Natural killer cell (primary cell): Measurements from ENCODE around the gene UBA7. TPM values are rescaled to one million over a fixed set of nuclear protein-coding genes. Genes with fewer than 3 reads are reported as not detected.
"Not testable (repeated sequence)": the region's sequence is repeated elsewhere in the genome, so short reads cannot be mapped to it uniquely, and the experiment has no call there.

Source experiments
- ATAC-seq, 3 donors: fragments of 150-1000 bp in 2 of 3; fragments of 200-7000 bp in 1 of 3; cut with Tn5 transposase; 1 replicate in 1 of 3; 2 replicates in 2 of 3; pipeline ENCODE4 v1.10.0; 2021; ENCODE audit warnings: mild to moderate bottlenecking in 2 of 3, moderate library complexity in 2 of 3
- DNase-seq, 2 donors: peaks; one replicate each; pipeline versions ENCODE4 v3.0.0 to v3.0.0-alpha.2; 2013 to 2021; ENCODE audit warnings: mixed read lengths in 1 of 2
- H3K27ac ChIP-seq: one replicate; pipeline ENCODE4 v1.5.1; 2013; ENCODE audit warnings: mild to moderate bottlenecking, low read length
- H3K27me3 ChIP-seq: one replicate; pipeline ENCODE4 v1.6.1; 2013; ENCODE audit warnings: low read length; ENCODE audit not compliant: control insufficient read depth, insufficient read depth
- H3K36me3 ChIP-seq: one replicate; pipeline ENCODE4 v1.6.1; 2013; ENCODE audit warnings: low read length; ENCODE audit not compliant: control insufficient read depth, insufficient read depth
- H3K4me1 ChIP-seq: one replicate; pipeline ENCODE4 v1.6.1; 2013; ENCODE audit warnings: low read length; ENCODE audit not compliant: control insufficient read depth, insufficient read depth
- H3K4me3 ChIP-seq: one replicate; pipeline ENCODE4 v1.5.1; 2013; ENCODE audit warnings: low read length
- H3K9me3 ChIP-seq: one replicate; pipeline ENCODE4 v1.6.1; 2013; ENCODE audit warnings: low read length; ENCODE audit not compliant: control insufficient read depth, insufficient read depth
- H3K27ac Mint-ChIP-seq, 2 donors: one replicate each; pipeline ENCODE4 v1.8.0; 2022; ENCODE audit warnings: mild to moderate bottlenecking in 2 of 2, mixed read lengths in 2 of 2, moderate library complexity in 1 of 2
- H3K27me3 Mint-ChIP-seq, 2 donors: one replicate each; pipeline ENCODE4 v1.8.0; 2022; ENCODE audit warnings: low read depth in 2 of 2, mixed read lengths in 2 of 2
- H3K36me3 Mint-ChIP-seq: one replicate; pipeline ENCODE4 v1.8.0; 2022; ENCODE audit warnings: mixed read lengths
- H3K4me1 Mint-ChIP-seq, 2 donors: one replicate each; pipeline ENCODE4 v1.8.0; 2022; ENCODE audit warnings: mixed read lengths in 2 of 2
- H3K4me3 Mint-ChIP-seq: one replicate; pipeline ENCODE4 v1.8.0; 2022; ENCODE audit warnings: mild to moderate bottlenecking, moderate library complexity, mixed read lengths
- H3K9me3 Mint-ChIP-seq, 2 donors: one replicate each; pipeline ENCODE4 v1.8.0; 2022; ENCODE audit warnings: mixed read lengths in 2 of 2
- WGBS: methylation state at CpG from one replicate; pipeline ENCODE4 v1.1.7; 2013; ENCODE audit warnings: missing lambda C conversion rate; ENCODE audit not compliant: insufficient coverage; 5-methylcytosine and 5-hydroxymethylcytosine counted together
- intact Hi-C: fragments of 100-400 bp; cut with micrococcal nuclease; formaldehyde crosslinking; loops from one replicate; pipeline ENCODE4 v1.14.2; 2022
- total RNA-seq, 4 donors: library from RNA; stranded (reverse); fragments of 120-200 nt in 1 of 4; gene quantifications; one replicate each; pipeline versions ENCODE4 v1.2.3 to v1.2.4, GENCODE V29; 2013 to 2022
- TF ChIP-seq, protein P1 (sequence below): fragments of 200-600 bp; IDR thresholded peaks from one replicate; pipeline ENCODE4 v1.8.0; 2022; ENCODE audit warnings: antibody characterized with exemption

UBA7 gene
- total RNA-seq, 3 donors from 2014 or later (not counting 1 experiment from before 2014, with no cell fraction given): 283 to 358 (median 336) TPM

DNA sequence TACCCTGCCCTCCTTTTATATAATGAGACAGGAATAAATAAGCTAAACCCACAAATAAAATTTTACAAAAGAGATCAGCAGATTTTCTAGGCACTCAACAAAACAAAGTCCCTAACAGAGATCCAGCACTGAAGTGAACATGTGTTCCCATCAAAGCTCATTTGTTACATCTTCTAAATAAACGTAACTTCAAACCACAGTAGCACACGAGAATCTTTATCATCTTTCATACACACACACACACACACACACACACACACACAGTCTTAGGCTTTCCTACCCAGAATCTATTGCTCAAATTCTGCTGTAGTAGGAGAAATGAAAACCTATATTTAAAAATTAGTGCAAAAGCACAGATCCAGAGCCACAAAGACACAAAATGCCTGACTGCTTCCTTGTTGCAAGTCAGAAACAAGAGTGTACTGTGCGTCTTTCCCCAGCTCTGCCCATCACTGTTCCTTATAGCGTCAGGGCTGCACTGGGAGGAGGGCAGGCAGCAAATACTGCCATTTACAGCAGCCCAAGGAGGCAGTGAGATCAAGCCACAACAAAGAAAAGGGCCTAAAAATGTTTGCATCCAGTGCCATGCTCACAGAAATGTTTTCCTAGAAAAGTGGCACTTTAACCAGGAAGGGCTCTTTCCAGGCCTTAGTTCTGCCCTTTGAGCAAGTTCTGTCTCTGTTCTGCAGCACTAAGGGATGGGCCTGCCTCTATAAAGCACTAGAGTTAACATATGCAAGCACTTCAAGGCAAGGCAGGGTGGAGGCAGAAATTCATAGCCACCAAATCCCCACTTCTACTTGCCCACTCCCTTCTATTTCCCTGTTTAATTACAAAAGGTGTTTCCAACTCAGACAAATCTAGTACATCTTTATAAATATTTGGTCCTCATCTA is 33.4 kb downstream of the UBA7 start:
- peaks cover 27 to 35% of the 10 kb centered on the region in 2 donors for H3K4me1 Mint-ChIP-seq
- Histone ChIP-seq H3K27me3 (no peaks in the 10 kb centered on the region), H3K27ac (no peak overlapping the region), H3K4me3 (no peak overlapping the region), H3K4me1 (peaks cover 23% of the 10 kb centered on the region), H3K36me3 (peaks cover 8% of the 10 kb centered on the region), H3K9me3 (no peaks in the 10 kb centered on the region)
- H3K36me3 Mint-ChIP-seq: no peaks in the 10 kb centered on the region
- 74% methylated on average over 3 of the region's 4 CpGs for WGBS
- peak overlapping the region; percentile 35 for H3K4me3 Mint-ChIP-seq
- intact Hi-C loops: no loop called here
- TF ChIP-seq, protein P1, sequence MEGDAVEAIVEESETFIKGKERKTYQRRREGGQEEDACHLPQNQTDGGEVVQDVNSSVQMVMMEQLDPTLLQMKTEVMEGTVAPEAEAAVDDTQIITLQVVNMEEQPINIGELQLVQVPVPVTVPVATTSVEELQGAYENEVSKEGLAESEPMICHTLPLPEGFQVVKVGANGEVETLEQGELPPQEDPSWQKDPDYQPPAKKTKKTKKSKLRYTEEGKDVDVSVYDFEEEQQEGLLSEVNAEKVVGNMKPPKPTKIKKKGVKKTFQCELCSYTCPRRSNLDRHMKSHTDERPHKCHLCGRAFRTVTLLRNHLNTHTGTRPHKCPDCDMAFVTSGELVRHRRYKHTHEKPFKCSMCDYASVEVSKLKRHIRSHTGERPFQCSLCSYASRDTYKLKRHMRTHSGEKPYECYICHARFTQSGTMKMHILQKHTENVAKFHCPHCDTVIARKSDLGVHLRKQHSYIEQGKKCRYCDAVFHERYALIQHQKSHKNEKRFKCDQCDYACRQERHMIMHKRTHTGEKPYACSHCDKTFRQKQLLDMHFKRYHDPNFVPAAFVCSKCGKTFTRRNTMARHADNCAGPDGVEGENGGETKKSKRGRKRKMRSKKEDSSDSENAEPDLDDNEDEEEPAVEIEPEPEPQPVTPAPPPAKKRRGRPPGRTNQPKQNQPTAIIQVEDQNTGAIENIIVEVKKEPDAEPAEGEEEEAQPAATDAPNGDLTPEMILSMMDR: no peak
- no peak for DNase-seq
- H3K27ac Mint-ChIP-seq: peak overlapping the region; percentile 11 to 57
- H3K9me3 Mint-ChIP-seq: no peaks in the 10 kb centered on the region
- no peak for ATAC-seq
- no peaks in the 10 kb centered on the region for H3K27me3 Mint-ChIP-seq

- no peaks in the 10 kb centered on the region for H3K27me3 ChIP-seq
- H3K9me3 ChIP-seq: no peaks in the 10 kb centered on the region
- H3K9me3 Mint-ChIP-seq: no peaks in the 10 kb centered on the region
- intact Hi-C loops: no loop called here
- H3K4me1 Mint-ChIP-seq: peaks cover 28 to 37% of the 10 kb centered on the region in 2 donors
- H3K27me3 Mint-ChIP-seq: no peaks in the 10 kb centered on the region
- peaks cover 15% of the 10 kb centered on the region for H3K4me1 ChIP-seq
- H3K36me3 Mint-ChIP-seq: no peaks in the 10 kb centered on the region
- ATAC-seq (no peak), DNase-seq (no peak)
- H3K27ac Mint-ChIP-seq: peak overlapping the region; percentile 51 to 57
- peaks cover 8% of the 10 kb centered on the region for H3K36me3 ChIP-seq
- H3K4me3 ChIP-seq: no peak overlapping the region
- peak overlapping the region; percentile 35 for H3K4me3 Mint-ChIP-seq
- TF ChIP-seq, protein P1: no peak
- WGBS: 96% methylated on average over 3 of the region's 5 CpGs
- H3K27ac ChIP-seq: no peak overlapping the region
Measured at GRCh38 chr3:49779358-49780079, 34.2 kb downstream of the UBA7 start.

GRCh38 chr3:49776101-49776500 is 37.7 kb downstream of the UBA7 start:
- ATAC-seq: not testable (repeated sequence)
- peaks cover 30 to 33% of the 10 kb centered on the region in 2 donors for H3K4me1 Mint-ChIP-seq

GRCh38 chr3:49775538-49775937 is 38.2 kb downstream of the UBA7 start:
- no peak for ATAC-seq
- H3K27me3 Mint-ChIP-seq: no peaks in the 10 kb centered on the region
- peaks cover 26 to 27% of the 10 kb centered on the region in 2 donors for H3K4me1 Mint-ChIP-seq

More at GRCh38 chr3:49776101-49776500, 37.7 kb downstream of the UBA7 start:
- H3K36me3 ChIP-seq, H3K27me3 ChIP-seq, H3K4me3 Mint-ChIP-seq, H3K27ac Mint-ChIP-seq, DNase-seq, H3K27ac ChIP-seq, H3K9me3 ChIP-seq, H3K9me3 Mint-ChIP-seq, intact Hi-C loops, H3K27me3 Mint-ChIP-seq, H3K4me3 ChIP-seq, H3K36me3 Mint-ChIP-seq, H3K4me1 ChIP-seq: not testable (repeated sequence)
- WGBS: 97% methylated on average over 8 of the region's 8 CpGs

More at GRCh38 chr3:49775538-49775937, 38.2 kb downstream of the UBA7 start:
- Mint-ChIP-seq H3K36me3 (no peaks in the 10 kb centered on the region), H3K27ac (no peak overlapping the region), H3K4me3 (no peak overlapping the region), H3K9me3 (no peaks in the 10 kb centered on the region)
- no peak for DNase-seq
- WGBS: 92% methylated on average over 2 of the region's 3 CpGs
- Histone ChIP-seq H3K36me3 (no peaks in the 10 kb centered on the region), H3K27me3 (no peaks in the 10 kb centered on the region), H3K9me3 (no peaks in the 10 kb centered on the region), H3K4me1 (peaks cover 3% of the 10 kb centered on the region), H3K27ac (no peak overlapping the region), H3K4me3 (no peak overlapping the region)
- TF ChIP-seq, protein P1: no peak
- intact Hi-C loops: no loop called here
